ENCODE measurements around the gene DBH.
"Not testable (repeated sequence)": the region's sequence is repeated elsewhere in the genome, so short reads cannot be mapped to it uniquely, and the experiment has no call there.

DBH gene

DNA sequence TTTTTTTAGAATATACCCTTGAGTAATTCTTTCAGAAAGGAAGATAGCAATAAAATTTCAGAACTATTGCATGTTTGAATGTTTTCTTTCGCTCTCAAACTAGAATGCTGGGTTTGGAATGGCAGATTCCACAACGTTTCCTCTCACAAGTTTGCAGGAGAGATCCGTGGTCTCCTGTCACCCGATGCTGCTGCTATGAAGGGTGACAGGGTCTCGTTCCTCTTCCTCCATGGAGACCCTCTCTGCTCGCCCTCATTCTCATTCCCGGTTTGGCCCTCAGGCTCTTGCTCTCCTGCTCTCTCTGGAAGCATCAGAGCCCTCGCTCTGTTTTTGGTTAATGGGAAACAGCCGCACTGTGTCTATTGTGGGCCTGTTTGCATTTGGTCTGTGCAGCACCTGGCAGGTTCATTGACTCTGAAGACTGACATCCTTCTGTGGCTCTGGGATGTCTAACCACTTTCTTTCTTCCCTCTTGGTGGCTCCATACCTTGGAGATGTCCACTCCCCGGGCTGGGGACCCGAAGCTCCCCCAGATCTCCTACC lies 14.4 kb upstream of the DBH start:
- DNase-seq (ENCODE audit: low read depth in 2 of 3, low spot score in 2 of 3) = no peak

DNA sequence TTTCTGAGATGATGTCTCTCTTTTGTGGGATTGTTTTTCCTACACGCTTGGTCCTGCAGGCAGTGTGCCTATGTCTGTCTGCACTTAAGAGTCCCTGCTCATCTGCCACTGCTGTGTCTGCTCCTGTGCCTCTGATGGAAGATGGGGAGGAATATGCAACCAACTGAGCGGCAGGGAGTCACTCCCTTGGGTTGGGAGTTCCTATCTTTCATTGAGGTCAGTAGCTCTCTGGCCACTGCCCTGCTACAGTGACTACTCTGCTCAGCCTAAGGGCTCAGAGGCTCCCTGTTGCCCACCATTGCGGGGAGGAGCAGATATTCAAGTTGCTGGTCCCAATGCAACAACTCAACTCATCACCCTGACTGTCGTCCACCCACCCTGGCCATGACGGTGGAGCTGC lies 13.6 kb upstream of the DBH start:
- DNase-seq (ENCODE audit: low read depth in 2 of 3, low spot score in 2 of 3) = no peak

DNA sequence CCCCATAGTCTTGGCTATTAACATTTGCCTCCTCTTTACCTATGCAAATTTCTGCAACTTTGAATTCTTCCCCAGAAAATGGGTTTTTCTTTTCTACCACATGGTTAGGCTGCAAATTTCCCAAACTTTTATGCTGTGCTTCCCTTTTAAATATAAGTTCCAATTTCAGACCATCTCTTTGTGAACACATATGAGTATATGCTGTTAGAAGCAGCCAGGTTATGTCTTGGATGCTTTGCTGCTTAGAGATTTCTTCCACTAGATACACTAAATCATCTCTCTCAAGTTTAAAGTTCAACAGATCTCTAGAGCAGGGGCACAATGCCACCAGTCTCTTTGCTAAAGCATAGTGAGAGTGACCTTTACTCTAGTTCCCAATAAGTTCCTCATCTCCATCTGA lies 10.2 kb upstream of the DBH start:
- DNase-seq (ENCODE audit: low read depth in 2 of 3, low spot score in 2 of 3) = not testable (repeated sequence)

DNA sequence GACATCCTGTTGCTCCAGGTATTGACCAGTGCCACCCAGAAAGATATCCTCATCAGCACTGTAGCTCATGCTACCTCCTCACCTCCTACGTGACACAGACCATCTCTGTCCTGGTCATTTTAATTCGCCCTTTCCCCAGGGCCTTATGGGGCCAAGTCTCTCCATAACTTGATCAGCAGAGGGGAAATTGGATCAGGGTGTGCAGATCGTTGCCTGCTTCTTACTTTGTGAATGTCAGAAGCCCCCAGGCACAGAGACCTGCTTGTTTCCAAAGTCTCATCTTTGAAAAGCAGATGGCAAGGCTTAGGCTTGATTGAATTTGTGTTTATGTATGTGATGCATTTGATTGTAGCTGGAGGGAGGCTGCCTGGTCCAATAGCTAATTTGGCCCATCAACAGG lies 8.8 kb upstream of the DBH start:
- no peak for DNase-seq (ENCODE audit: low read depth in 2 of 3, low spot score in 2 of 3)

DNA sequence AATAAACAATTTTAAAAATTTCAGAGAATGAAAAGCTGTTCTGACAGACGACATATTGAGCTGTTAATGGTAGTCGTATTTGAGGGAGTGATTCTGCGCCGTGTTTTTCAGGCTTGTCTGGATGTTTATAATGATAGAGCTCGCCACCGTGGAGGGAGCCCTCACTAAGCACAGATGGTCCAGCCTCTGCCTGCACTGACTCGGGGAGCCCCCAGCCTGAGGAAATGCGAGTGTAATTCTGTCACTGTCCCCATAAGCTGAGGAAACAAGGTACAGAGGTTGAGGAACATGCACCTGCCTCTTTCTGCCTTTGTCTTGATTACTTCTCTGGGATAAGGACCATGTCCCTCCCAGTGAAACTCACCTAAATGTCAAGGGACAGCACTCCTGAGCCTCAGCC lies 7.4 kb upstream of the DBH start:
- no peak for DNase-seq (ENCODE audit: low read depth in 2 of 3, low spot score in 2 of 3)

DNA sequence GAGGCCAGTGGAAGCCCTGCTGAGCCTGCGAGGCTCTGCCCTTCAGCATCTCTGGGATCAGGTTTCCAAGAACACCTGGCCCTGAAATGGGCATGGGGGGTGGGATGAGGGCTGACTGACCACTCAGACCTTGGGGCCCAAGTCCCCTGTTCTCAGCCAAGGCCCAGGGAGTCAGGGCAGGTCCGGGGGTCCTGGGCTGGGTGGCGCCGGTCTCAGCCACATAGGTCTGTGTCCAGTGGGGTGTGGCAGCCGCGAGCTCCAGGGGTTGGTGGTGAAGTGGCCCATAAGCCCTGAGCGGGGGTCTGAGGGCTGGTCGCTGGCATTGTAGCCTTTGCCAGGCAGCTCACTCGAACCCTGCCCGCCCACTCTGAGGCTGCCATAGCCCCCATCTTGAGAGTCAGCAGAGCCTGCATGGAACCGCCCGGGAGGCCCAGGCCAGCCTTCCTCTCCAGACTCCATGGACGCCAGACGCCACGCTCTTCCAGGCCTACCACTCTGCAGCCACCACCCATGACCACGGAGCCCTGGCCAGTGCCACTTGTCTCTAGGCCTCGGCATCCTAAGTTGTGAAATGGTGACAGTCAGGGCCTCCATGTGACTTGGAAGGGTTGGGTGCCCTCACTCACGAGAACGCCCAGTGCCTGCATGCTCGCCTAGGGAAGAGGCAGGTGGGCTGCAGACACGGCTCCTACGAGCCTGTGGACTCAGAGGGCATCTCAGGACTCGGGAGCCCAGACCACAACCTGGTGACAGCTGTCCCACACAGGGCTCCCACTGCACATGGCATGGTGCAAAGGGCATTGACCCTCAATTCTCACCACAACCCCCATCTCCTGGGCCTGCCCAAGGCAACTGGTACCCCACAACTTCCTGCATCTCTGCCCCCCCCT lies 6.7 kb upstream of the DBH start:
- no peak for DNase-seq (ENCODE audit: low read depth in 2 of 3, low spot score in 2 of 3)

DNA sequence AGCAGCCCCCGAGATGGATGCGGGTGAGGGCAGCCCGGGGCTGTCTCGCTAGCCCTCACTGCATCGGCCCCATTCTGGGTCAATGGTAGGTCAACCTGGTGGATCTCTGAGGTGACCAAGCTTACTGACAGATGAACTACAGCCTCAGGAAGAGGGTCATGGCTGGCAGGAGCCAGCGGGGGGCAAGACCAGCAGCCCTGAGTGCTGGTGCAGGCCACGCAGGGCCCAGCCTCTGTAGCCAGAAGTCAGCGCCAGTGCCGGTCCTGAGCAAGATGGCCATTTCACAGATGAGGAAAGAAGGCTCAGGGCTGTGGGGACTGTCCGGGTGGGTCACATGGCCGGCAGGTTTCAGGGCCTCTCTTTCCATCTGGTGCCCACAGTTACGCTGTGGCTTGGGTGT lies 5.1 kb upstream of the DBH start:
- no peak for DNase-seq (ENCODE audit: low read depth in 2 of 3, low spot score in 2 of 3)

DNA sequence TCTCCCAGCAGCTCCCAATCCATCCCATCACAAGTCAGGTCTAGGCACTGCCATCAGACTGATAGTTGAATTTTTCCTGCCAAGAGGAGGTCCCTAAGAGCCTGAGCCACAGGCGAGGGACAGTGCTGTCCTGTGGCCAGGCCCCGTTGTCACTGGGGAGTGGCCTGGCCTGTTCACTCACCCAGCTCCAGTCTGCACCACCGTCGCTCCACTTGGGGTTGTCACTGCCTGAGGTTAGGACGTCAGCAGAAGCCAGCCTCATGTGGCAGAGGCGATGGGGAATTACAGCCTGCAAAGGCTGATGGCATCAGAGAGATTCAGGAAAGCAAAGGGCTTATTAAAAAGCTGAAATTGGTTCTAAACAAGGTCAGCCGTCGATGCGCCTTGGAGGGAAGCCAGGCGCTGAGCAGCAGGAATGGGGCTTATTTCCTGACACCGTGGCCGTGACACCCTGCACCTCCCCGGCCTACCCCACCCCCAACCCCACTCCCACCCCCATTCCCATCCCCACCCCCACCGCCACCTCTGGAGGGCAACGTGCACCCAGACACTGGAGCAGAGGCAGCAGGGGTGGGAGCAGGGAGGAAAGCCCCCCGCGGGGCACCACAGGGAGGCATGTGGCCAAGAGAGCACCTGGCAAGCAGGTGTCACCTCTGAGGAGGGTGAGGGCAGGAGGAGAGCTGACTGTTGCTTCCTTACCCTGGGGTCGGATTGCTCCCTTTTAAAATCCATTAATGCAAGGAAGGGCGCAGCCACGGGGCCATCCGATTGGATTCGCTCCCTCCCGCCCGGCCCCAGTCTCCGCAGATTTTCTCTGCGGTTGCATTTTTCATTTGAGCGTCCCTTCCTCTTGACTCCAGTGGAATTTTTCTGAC lies 3.1 kb upstream of the DBH start:
- DNase-seq (ENCODE audit: low read depth in 2 of 3, low spot score in 2 of 3) = no peak

DNA sequence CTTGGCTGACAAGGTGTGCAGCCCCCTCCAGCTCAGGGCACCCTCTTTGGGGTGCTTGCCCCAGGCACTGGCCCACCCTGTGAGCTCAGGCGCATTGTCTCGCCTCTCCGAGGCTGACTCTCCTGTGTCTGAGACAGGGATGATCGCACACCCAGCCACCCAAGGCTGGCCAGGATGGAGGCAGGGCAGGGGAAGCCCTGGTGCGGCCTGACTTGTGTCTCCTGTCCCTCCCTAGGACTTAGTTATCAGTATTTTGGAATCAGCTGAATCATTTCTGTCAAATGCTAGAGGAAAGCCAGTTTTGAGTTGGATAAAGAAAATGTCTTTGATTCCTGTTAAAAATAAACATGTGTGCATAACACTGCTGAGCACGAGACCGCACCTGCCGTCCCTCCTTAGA lies 2.5 kb upstream of the DBH start:
- no peak for DNase-seq (ENCODE audit: low read depth in 2 of 3, low spot score in 2 of 3)

DNA sequence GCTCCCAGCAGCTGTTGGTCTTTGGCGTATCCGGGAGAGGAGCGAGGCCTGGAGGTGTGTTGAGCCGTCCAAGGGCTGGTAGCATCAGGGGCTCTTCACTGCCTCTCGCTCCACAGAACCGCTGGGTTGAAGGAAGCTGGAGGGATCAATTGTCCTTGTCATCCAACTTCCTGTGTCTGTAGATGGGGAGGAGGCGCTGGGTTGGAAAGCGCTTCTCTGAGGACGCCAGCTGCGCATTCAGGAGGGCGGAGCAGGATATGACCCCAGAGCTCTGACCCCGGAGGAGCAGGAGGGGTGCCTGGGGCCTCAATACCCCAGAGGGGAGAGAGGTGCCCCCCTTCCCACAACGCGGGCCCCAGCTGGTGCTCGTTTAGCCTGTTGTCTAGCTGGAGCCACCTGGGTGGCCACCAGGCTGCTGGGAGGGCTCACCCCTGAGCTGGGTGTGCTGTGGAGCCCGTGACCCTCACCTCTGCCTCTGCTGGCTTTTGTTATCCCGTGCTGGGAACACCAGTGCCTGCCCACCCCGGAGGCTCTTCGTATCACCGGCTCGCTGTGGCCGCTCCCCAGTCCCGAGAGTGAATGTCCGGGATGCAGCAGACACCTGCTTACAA lies 2.0 kb upstream of the DBH start:
- no peak for DNase-seq (ENCODE audit: low read depth in 2 of 3, low spot score in 2 of 3)

DNA sequence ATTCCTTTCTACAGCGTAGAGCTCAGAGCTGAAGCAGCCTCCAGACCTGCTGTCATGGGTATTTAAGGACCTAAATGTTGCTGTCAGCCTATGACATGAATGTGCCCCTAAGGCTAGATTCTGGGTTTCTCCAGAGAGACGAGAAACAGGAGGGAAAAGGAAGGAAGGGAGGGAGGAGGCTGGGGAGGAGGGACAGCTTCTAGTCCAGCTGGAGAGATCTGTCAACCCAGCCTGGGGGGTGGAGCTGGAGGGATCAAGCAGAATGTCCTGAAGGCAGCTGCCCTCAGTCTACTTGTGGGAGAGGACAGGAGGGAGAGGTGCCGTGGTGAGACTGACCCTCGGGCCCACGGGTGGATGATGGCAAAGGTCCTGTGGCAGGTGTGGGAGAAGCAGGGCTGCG lies 1.1 kb upstream of the DBH start:
- DNase-seq (ENCODE audit: low read depth in 2 of 3, low spot score in 2 of 3) = no peak

DNA sequence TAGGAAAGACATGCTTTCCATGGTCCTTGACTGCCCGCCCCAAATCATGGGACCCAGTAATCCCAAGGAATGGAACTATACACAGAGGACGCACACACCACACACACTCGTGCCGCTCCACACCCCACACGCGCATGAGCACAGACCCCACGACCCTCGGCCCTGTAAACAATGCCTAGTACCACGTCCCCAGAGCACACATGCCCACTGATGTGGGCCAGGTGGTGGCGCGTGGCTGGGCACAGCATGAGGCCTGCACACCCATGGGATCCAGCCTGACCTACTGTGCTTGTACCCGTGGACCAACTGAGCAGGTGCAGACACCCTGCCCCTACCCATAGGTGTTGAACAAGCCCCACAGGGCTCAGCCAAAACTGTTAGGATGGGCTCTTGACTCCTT lies 739 bp downstream of the DBH start:
- DNase-seq (ENCODE audit: low read depth in 2 of 3, low spot score in 2 of 3) = no peak

DNA sequence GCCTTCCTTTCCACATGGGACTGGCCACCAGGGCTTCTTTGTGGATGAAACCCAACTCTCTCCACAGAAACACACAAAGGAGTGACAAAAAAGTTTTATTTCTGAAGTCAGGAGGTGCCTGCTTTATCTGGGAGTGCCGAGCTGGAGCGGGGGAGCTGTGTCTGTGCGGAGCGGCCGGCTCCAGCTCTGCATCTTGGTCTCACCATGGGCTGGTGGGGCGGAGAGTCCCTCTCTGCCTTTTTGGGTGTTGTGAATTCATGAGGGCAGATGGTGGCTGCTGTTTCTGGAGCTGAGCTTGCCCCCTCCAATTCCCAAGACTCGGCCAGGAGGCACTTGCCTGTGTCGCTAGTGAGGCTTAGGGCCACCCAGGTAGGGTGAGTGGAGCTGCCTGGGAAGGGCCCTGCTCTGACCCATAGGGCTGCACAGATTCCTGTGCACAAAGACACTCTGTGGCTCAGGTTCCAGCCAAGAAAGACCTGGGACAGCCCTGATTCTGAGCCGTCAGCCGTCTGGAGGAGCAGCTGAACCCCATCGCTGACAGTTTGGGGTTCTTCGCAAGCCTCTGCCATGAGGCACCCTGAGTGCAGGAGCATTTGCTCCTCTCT lies 1.4 kb downstream of the DBH start:
- no peak for DNase-seq (ENCODE audit: low read depth in 2 of 3, low spot score in 2 of 3)

DNA sequence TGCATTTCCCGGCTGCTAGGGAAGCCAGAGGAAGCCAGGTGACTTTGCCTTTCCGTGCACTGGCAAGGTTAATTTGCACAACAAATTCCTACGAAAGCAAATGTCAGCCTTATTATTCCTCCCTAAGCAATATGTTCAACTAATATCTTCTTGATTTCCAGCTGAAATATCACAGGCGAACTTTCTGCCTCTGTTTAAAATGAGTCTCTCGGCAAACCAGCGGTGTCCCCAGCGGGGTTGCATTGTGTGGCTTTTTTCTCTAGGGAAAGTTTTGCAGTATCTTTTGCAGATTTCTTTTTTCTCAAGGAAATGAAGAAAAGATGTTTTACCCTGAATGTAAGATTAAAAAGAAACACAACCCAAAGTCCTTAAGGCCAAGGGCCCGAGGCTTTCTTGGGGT lies 1.9 kb downstream of the DBH start:
- no peak for DNase-seq (ENCODE audit: low read depth in 2 of 3, low spot score in 2 of 3)

DNA sequence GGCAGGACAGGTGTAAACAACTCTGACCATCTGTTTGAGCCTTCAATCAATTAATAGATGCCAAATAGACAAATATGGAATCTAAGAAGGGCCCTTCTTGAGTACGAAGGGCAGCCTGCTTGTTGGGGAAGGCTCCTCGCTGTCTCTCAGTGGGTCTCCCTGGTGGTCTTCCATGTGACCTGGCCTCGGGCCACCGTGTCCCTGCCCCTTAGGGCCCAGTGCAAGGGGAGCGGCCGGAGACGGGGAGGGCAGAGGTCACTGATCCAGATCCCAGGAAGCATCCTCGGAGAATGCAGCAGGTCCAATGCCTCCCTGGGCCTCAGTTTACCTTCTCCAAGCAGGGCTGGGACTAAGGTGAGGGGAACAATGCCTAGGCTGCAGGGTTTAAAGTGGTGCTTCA lies 2.5 kb downstream of the DBH start:
- DNase-seq (ENCODE audit: low read depth in 2 of 3, low spot score in 2 of 3) = no peak

DNA sequence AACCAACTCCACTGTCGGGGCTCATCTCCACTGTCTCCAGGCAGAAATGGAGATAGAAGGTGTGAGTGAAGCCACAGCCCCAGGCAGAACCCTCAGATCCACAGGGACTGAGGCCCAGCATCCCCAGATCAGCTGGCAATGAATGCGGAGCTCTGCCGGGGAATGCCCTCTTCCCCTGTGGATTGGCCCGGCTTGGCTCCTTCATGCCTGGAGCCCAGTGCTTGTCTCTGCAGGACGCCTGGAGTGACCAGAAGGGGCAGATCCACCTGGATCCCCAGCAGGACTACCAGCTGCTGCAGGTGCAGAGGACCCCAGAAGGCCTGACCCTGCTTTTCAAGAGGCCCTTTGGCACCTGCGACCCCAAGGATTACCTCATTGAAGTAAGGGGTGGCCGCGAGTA lies 3.5 kb downstream of the DBH start:
- no peak for DNase-seq (ENCODE audit: low read depth in 2 of 3, low spot score in 2 of 3)

DNA sequence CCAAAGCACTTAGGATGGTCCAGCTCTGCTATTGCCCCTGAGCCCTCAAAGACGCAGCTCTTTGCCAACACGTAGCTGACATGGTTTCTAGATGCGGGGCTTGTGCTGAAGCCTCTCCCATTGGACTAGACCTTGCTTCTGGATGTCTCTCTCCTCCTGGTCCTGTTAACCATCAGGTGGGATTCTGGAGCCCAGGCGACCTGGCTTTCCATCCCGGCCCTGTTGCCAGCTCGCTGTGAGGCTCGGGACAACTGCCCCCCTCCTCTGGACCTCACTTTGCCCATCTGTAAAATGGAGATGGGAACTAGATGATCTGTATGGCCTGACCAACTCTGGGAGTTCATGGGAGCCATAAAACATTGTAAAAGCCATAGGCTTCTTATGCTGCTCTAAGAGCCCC lies 4.0 kb downstream of the DBH start:
- no peak for DNase-seq (ENCODE audit: low read depth in 2 of 3, low spot score in 2 of 3)

DNA sequence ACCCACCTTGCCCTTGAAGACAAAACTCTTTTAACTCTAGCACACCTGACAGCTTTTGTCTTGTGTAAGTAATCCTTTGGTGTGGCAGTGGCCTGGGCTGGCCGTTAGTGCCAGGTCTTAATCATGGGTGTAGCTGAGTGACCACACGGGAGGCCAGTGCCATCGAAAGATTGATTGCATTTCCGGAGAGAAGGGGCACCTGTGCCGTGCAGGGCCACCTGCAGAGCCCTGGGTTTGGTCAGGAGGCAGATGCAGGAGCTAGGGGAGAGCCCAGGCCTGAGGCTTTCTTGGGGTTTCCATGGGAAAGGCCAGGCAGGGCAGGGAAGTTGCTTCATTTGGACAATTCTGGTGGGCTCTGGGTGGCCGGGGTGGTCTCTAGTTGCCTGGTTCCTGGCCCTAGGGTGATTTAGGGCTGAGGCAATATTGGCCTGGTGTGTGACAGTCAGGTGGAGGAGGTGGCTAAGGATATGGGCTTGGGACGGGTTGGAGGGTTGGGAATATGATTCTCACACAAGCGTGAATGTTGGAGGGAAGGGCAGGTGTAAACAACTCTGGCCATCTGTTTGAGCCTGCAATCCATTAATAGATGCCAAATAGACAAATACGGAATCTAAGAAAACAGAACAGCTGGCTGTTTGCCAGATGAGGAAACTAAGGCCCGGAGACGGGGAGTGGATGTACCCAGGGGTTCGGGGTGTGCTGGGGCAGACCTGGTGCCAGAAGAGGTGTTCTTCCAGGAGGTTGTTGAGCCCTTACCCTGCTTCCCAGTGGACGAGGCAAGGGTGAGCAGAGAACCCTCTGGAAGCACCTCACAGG lies 4.6 kb downstream of the DBH start:
- no peak for DNase-seq (ENCODE audit: low read depth in 2 of 3, low spot score in 2 of 3)

DNA sequence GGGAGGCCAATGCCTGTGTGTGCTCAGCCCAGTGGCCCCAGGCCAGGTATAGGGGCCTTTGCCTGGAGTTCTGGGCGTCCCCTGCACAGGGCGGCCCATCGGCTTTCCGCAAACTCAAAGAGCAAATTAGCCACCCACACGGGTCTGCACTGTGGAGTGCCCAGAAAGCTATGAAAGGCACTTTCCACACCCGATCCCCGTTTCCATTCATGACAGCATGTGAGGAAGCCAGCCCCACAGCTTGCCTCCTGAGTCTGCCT lies 5.2 kb downstream of the DBH start:
- DNase-seq (ENCODE audit: low read depth in 2 of 3, low spot score in 2 of 3) = no peak

DNA sequence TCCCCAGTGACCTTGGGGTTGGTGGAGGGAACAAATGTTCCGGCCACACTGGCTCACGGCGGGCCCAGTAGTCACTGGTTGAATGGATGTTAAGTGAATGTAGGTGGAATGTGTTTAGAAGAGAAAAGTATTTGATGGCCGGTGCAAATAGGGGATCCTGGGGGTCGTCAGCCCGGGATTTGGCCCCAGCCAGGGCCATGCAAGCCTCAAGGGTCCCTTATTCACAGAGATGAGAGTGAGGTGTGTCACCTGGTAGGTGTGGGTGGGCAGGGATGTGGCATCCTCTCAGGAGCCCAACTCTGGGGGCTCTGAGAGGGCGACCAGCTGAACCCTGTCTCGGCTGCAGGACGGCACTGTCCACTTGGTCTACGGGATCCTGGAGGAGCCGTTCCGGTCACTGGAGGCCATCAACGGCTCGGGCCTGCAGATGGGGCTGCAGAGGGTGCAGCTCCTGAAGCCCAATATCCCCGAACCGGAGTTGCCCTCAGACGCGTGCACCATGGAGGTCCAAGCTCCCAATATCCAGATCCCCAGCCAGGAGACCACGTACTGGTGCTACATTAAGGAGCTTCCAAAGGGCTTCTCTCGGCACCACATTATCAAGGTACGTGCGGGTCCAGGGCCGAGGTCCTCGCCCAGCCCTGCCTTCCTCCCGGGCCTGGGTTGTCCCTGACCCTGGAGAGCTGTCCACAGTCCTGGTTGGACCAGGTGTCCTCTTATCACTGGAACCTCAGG lies 5.9 kb downstream of the DBH start:
- DNase-seq (ENCODE audit: low read depth in 2 of 3, low spot score in 2 of 3) = no peak

Data from activated CD8-positive, alpha-beta memory T cell treated with anti-CD3 and anti-CD28 coated beads for 48 hours (primary cell).